ENCODE measurements around the gene COL9A1. TPM values are rescaled to one million over a fixed set of nuclear protein-coding genes. Genes with fewer than 3 reads are reported as not detected.

The COL9A1 gene
- total and polyA plus RNA-seq, 2 of the 4 experiments (the other 2 are of a cell fraction): not detected

DNA sequence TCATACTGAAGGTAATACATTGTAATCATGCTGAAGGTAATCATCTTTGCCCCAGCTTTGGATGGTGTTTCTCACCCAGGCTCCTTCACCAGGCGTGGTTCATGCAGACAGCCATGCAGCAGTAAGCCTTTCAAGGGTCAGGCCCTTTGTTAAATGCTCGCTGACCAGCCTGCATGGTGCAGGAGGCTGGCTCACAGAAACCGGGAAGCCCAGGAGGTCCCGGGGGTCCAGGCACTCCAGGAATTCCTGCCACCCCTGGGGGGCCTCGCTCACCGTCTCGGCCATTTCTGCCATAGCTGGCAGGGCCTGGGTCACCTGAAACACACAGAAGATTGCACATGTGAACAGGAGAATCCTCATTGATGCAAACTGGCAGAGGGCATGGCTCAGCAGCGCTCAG is 86.1 kb downstream of the COL9A1 start:
- no peak overlapping the region for H2BK20ac ChIP-seq (ENCODE audit: low read depth, low read length)
- ChIA-PET CTCF (no interaction called here), POLR2A (ENCODE audit: unreplicated experiment) (no interaction called here)
- no peak overlapping the region for H4K5ac ChIP-seq (ENCODE audit: low read depth, low read length)
- no peaks in the 10 kb centered on the region for H4K20me1 ChIP-seq (ENCODE audit: insufficient read depth, low read length)
- no peak overlapping the region for H3K9ac ChIP-seq (ENCODE audit: low read depth, low read length)
- no peak for DNase-seq
- no peak overlapping the region for H3K14ac ChIP-seq (replicated peaks; ENCODE audit: low read depth, low read length)
- no peak overlapping the region for H4K91ac ChIP-seq (ENCODE audit: insufficient read depth, low read depth, low read length)
- H4K8ac ChIP-seq (ENCODE audit: low read depth in 2 of 2, low read length in 2 of 2): no peak overlapping the region
- peaks cover 1% of the 10 kb centered on the region; the same call in 1 of the 2 replicates for H3K27me3 ChIP-seq (ENCODE audit: control insufficient read depth, insufficient read depth, low read length)
- no peak overlapping the region for H3K18ac ChIP-seq (ENCODE audit: low read depth, low read length)
- intact Hi-C loops (cut with micrococcal nuclease) (no loop called here), dilution Hi-C loops (cut with HindIII; ENCODE audit: low sequenced_read_pairs, unreplicated experiment) (no loop called here), in situ Hi-C loops (cut with MboI; ENCODE audit: low sequenced_read_pairs) (loop anchor here (25.0 kb wide), 1 partner anchor 471 kb away; no protein-coding TSS in a partner anchor)
- no peaks in the 10 kb centered on the region for H3K79me1 ChIP-seq (ENCODE audit: low read depth in 1 of 2, low read length in 2 of 2)
- H3K4me2 ChIP-seq (ENCODE audit: low read depth, low read length): no peak overlapping the region
- no peaks in the 10 kb centered on the region for H3K4me1 ChIP-seq (ENCODE audit: control insufficient read depth, insufficient read depth, low read length)
- H2BK15ac ChIP-seq (ENCODE audit: low read depth, low read length): no peak overlapping the region
- no peak for ATAC-seq (ENCODE audit: low read depth)
- no peak overlapping the region for H3K4ac ChIP-seq (ENCODE audit: low read depth, low read length)
- H2AK5ac ChIP-seq (ENCODE audit: low read depth, low read length): no peak overlapping the region
- no peak overlapping the region for H2AFZ ChIP-seq (replicated peaks; ENCODE audit: low read length, poor library complexity)
- H3K9me3 ChIP-seq (ENCODE audit: control insufficient read depth, insufficient read depth, low read length): no peaks in the 10 kb centered on the region
- TF ChIP-seq, protein P1, sequence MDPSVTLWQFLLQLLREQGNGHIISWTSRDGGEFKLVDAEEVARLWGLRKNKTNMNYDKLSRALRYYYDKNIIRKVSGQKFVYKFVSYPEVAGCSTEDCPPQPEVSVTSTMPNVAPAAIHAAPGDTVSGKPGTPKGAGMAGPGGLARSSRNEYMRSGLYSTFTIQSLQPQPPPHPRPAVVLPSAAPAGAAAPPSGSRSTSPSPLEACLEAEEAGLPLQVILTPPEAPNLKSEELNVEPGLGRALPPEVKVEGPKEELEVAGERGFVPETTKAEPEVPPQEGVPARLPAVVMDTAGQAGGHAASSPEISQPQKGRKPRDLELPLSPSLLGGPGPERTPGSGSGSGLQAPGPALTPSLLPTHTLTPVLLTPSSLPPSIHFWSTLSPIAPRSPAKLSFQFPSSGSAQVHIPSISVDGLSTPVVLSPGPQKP (IDR thresholded peaks at IDR 0.05; ENCODE audit: borderline replicate concordance, low read depth, low read length): no peak
- TF ChIP-seq BHLHE40 (IDR thresholded peaks at IDR 0.05; ENCODE audit: low read depth, low read length) (no peak), POLR2A (IDR thresholded peaks at IDR 0.05; ENCODE audit: low read depth, low read length) (no peak), MAFK (IDR thresholded peaks at IDR 0.05; ENCODE audit: low read depth, low read length) (no peak), RAD21 (IDR thresholded peaks at IDR 0.05; ENCODE audit: low read length) (no peak), NFE2L2 (IDR thresholded peaks at IDR 0.05; ENCODE audit: low read depth, low read length) (no peak), MAZ (IDR thresholded peaks at IDR 0.05; ENCODE audit: borderline replicate concordance, low read depth, low read length) (no peak)
- no peak overlapping the region for H3K23ac ChIP-seq (ENCODE audit: low read depth, low read length)
- no peak overlapping the region for H3K56ac ChIP-seq (ENCODE audit: extremely low read depth, insufficient read depth, low read length)
- no peak overlapping the region for H2BK120ac ChIP-seq (ENCODE audit: low read depth, low read length)
- H3K27ac ChIP-seq (ENCODE audit: insufficient read depth, low read length): no peak overlapping the region
- H3K9me1 ChIP-seq (ENCODE audit: insufficient read depth, low read length): no peaks in the 10 kb centered on the region
- no peaks in the 10 kb centered on the region for H3K36me3 ChIP-seq (ENCODE audit: control insufficient read depth, insufficient read depth, low read length)
- H2BK5ac ChIP-seq (ENCODE audit: low read depth, low read length, poor library complexity, severe bottlenecking): no peak overlapping the region
- 20% methylated on average over 1 of the region's 8 CpGs; no CpG with 5 or more reads in 1 of the 2 experiments for WGBS, 2 experiments (ENCODE audit: extremely low coverage in 2 of 2, insufficient read length in 1 of 2)
- H3K4me3 ChIP-seq (ENCODE audit: insufficient read depth, low read depth, low read length): no peak overlapping the region
- no peak overlapping the region for H2AK9ac ChIP-seq (replicated peaks; ENCODE audit: low read depth, low read length, poor library complexity)
- no TSS peak for BruUV-seq (replicated peaks)
